HepG2 (cell line): ENCODE data around the gene ATP11A. TPM values are rescaled to one million over a fixed set of nuclear protein-coding genes. Genes with fewer than 3 reads are reported as not detected.

Experiments
- AKNA ChIP-seq: sonication (generic); formaldehyde crosslinking; IDR thresholded peaks from 2 replicates; pipeline ENCODE4 v1.4.0; 2020; ENCODE audit warnings: missing genetic modification reagents, borderline replicate concordance
- CHCHD3 ChIP-seq: sonication (generic); formaldehyde crosslinking; IDR thresholded peaks from 2 replicates; pipeline ENCODE4 v1.8.0; 2022; ENCODE audit warnings: mild to moderate bottlenecking, missing genetic modification reagents, moderate library complexity
- DNMT1 ChIP-seq: sonication (generic); formaldehyde crosslinking; IDR thresholded peaks from 2 replicates; pipeline ENCODE4 v1.5.1; 2020; ENCODE audit warnings: mild to moderate bottlenecking, missing genetic modification reagents
- ELF4 ChIP-seq: sonication (generic); formaldehyde crosslinking; IDR thresholded peaks from 2 replicates; pipeline ENCODE4 v1.5.0; 2020; ENCODE audit warnings: missing genetic modification reagents, mild to moderate bottlenecking, moderate library complexity, borderline replicate concordance
- RCOR2 ChIP-seq: IDR thresholded peaks from 2 replicates; pipeline ENCODE4 v1.6.1; 2016; ENCODE audit warnings: missing biosample characterization, missing genetic modification reagents
- RORA ChIP-seq: sonication (generic); formaldehyde crosslinking; IDR thresholded peaks from 2 replicates; pipeline ENCODE4 v1.5.0; 2020; ENCODE audit warnings: mild to moderate bottlenecking, missing genetic modification reagents, moderate library complexity
- SRY ChIP-seq: sonication (generic); formaldehyde crosslinking; IDR thresholded peaks from 2 replicates; pipeline ENCODE4 v1.8.0; 2022; ENCODE audit warnings: mild to moderate bottlenecking, missing genetic modification reagents
- U2AF1 ChIP-seq: fragments of 200-400 bp; formaldehyde crosslinking; optimal IDR thresholded peaks from 2 replicates; pipeline ENCODE3; 2017; ENCODE audit warnings: mild to moderate bottlenecking, low read depth, low read length
- ZNF713 ChIP-seq: sonication (generic); formaldehyde crosslinking; IDR thresholded peaks from 2 replicates; pipeline ENCODE4 v1.4.0; 2020; ENCODE audit warnings: mild to moderate bottlenecking, missing genetic modification reagents
- ZNF776 ChIP-seq: sonication (generic); formaldehyde crosslinking; IDR thresholded peaks from 2 replicates; pipeline ENCODE4 v1.4.0; 2020; ENCODE audit warnings: mild to moderate bottlenecking, missing genetic modification reagents
- ZNF780A ChIP-seq: sonication (generic); formaldehyde crosslinking; IDR thresholded peaks from 2 replicates; pipeline ENCODE4 v1.8.0; 2022; ENCODE audit warnings: mild to moderate bottlenecking, missing genetic modification reagents, moderate library complexity
- polyA plus RNA-seq, 8 experiments: library from polyadenylated mRNA; depleted of rRNA in 3 of 8; stranded (reverse) in 7 of 8; unstranded in 1 of 8; fragments of >200 nt; fragmentation: Illumina TruSeq in 4 of 8; extraction: Trizol in 4 of 8; gene quantifications; 2 replicates each; pipeline versions ENCODE4 v1.2.1 to v1.2.3, GENCODE V29; 2011 to 2016; ENCODE audit warnings: low read depth in 4 of 8, missing spikeins in 1 of 8, mixed read lengths in 1 of 8; ENCODE audit not compliant: insufficient read depth in 1 of 8
- total RNA-seq, 5 experiments: library from RNA; depleted of rRNA; stranded (reverse); fragments of >200 nt; fragmentation: Illumina TruSeq; extraction: Trizol; gene quantifications; 2 replicates each; pipeline ENCODE4 v1.2.3, GENCODE V29; 2016; ENCODE audit warnings: low read depth in 1 of 5
- TF ChIP-seq, protein P1 (sequence below): sonication (generic); formaldehyde crosslinking; IDR thresholded peaks from 2 replicates; pipeline ENCODE4 v1.4.0; 2020; ENCODE audit warnings: mild to moderate bottlenecking, missing genetic modification reagents

The ATP11A gene
- total and polyA plus RNA-seq, 2 of the 13 experiments (the other 11 are each of a cell fraction or from before 2014, with no cell fraction given) = 18.4 to 20.1 TPM

DNA sequence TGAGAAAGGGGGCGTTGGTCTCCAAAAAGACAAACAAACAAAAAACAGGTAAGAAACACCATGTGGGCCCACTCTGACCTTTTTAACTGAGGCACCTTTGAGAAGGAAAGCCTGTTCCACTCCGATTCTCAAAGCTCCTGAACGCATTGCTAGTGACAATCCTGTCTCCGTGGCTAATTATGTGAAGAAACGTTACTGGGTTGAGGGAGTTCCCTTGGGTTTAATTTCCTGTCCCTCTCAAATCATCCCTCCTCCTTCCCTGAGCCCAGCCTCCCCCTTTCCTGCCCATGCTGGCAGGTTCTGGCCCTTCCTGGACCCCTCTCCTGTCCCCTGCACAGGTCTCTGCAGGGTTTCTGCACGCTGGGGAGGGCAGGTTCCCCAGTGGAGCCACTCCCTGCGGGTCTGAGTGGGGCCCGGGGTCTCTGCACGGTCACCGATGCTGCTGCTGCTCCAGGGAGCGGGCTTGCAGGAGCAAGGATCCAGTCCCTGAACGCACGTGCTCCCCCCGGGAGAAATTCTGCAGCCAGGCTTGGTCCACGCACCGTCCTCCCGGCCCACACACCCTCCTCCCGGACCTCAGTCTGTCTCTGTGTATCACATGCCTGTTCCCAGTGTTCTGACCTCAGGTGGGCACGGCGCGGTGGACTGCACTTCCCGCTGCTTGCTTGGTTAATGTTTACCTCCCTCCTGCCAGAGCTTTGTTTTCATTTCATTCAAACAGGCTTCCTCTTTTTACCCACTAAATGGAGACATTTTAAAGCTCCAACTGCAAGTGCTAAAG, 202.8 kb downstream of the ATP11A start (continued):
- TF ChIP-seq AKNA (CRISPR knock-in tag) (no peak), ZNF713 (no peak), U2AF1 (no peak), ELF4 (no peak), SRY (CRISPR knock-in tag) (no peak), ZNF776 (CRISPR knock-in tag) (no peak), RORA (CRISPR knock-in tag) (no peak), DNMT1 (0 out of 2 replicates have a peak, but pooled peaks have one; percentile 39), ZNF780A (CRISPR knock-in tag) (no peak), RCOR2 (CRISPR knock-in tag) (no peak), CHCHD3 (CRISPR knock-in tag) (no peak)
- TF ChIP-seq, protein P1, sequence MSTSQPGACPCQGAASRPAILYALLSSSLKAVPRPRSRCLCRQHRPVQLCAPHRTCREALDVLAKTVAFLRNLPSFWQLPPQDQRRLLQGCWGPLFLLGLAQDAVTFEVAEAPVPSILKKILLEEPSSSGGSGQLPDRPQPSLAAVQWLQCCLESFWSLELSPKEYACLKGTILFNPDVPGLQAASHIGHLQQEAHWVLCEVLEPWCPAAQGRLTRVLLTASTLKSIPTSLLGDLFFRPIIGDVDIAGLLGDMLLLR = no peak
